Measurements from ENCODE around the gene RTTN. TPM values are rescaled to one million over a fixed set of nuclear protein-coding genes. Genes with fewer than 3 reads are reported as not detected.
A peak's percentile ranks its signal among the peaks of the same experiment; 100 is the strongest.

Gene RTTN
- total RNA-seq, 8 experiments from 2014 or later: 6.2 to 43.6 (median 13.7) TPM

DNA sequence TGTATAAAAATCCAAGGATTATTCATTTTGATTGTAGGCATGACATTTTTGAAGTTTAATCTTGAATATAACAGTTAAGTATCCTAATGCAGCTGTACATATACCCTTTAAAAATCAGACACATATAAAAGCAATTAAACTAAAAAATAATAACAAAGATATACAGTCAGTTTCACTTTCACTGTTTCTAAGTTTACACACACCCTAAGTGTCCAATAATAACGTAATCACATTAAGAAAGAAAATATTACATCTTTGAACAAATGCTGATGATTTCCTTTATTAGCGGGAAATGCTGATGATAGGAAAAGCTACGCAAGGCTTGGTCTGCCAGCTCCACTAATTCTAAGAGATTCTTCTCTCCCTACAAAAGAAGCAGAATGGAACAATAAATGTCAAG lies 38.8 kb downstream of the RTTN start:
- Histone ChIP-seq H3K4me3 (no peak overlapping the region), H3K27ac (no peak overlapping the region), H3K4me1 (replicated peaks in 1 of 2) (no peaks in the 10 kb centered on the region)
- no peak for ATAC-seq (replicated peaks in 6 of 8)
- in situ Hi-C loops (cut with MboI; ENCODE audit: low pct_unique_long_range_greater_than_20kb in 2 of 9, low sequenced_read_pairs in 9 of 9, unreplicated experiment in 9 of 9): no loop called here
- 83 to 100% (median 96%) methylated on average over 3 of the region's 3 CpGs; no CpG with 5 or more reads in 1 of the 10 experiments for WGBS, 10 experiments

- no peak for ATAC-seq (replicated peaks in 6 of 8)
- 92 to 100% (median 96%) methylated on average over 2 to 3 of the region's 3 CpGs; no CpG with 5 or more reads in 2 of the 10 experiments for WGBS, 10 experiments
- H3K27ac ChIP-seq: no peak overlapping the region
- H3K4me3 ChIP-seq: no peak overlapping the region
- in situ Hi-C loops (cut with MboI; ENCODE audit: low pct_unique_long_range_greater_than_20kb in 2 of 9, low sequenced_read_pairs in 9 of 9, unreplicated experiment in 9 of 9): no loop called here
- H3K4me1 ChIP-seq (replicated peaks in 1 of 2): no peaks in the 10 kb centered on the region
These were observed 39.6 kb downstream of the RTTN start for GRCh38 chr18:70165936-70166335.

GRCh38 chr18:70160073-70160678 lies 45.3 kb downstream of the RTTN start:
- in situ Hi-C loops (cut with MboI; ENCODE audit: low pct_unique_long_range_greater_than_20kb in 2 of 9, low sequenced_read_pairs in 9 of 9, unreplicated experiment in 9 of 9): no loop called here
- Histone ChIP-seq H3K4me1 (replicated peaks in 1 of 2) (no peaks in the 10 kb centered on the region), H3K27ac (no peak overlapping the region), H3K4me3 (no peak overlapping the region)
- peak in 2 of 8 experiments; percentile 62 to 66 for ATAC-seq (replicated peaks in 6 of 8)
- 0 to 100% (median 80%) methylated on average over 1 of the region's 1 CpG; no CpG with 5 or more reads in 1 of the 10 experiments for WGBS, 10 experiments

DNA sequence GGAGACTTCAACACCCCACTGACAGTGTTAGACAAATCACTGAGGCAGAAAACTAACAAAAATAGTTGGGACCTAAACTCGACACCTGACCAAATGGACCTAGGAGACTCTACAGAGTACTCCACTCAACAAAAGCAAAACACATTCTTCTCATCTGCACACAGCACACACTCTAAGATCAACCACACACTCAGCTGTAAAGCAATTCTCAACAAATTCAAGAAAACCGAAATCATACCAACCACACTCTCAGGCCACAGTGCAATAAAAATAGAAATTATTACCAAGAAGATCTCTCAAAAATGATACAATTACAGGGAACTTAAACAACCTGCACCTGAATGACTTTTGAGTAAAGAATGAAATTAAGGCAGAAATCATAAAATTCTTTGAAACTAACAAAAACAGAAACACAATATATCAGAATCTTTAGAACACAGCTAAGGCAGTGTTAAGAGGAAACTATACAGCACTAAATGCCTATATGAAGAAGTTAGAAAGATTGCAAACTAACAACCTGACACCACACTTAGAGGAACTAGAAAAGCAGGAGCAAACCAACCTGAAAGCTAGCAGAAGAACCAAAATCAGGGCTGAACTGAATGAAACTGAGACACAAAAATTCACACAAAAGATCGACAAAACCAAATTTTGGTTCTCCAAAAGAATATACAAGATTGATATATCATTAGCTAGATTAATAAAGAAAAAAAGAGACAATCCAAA lies 46.3 kb downstream of the RTTN start:
- in situ Hi-C loops (cut with MboI; ENCODE audit: low pct_unique_long_range_greater_than_20kb in 2 of 9, low sequenced_read_pairs in 9 of 9, unreplicated experiment in 9 of 9): no loop called here
- no peak for ATAC-seq (replicated peaks in 6 of 8)
- 84 to 100% (median 92%) methylated on average over 1 to 3 of the region's 3 CpGs for WGBS, 10 experiments
- Histone ChIP-seq H3K27ac (no peak overlapping the region), H3K4me1 (replicated peaks in 1 of 2) (no peaks in the 10 kb centered on the region), H3K4me3 (no peak overlapping the region)

GRCh38 chr18:70156886-70157285 lies 48.6 kb downstream of the RTTN start:
- no peaks in the 10 kb centered on the region for H3K4me1 ChIP-seq (replicated peaks in 1 of 2)
- 60 to 93% (median 87%) methylated on average over 2 to 5 of the region's 8 CpGs; no CpG with 5 or more reads in 7 of the 10 experiments for WGBS, 10 experiments
- in situ Hi-C loops (cut with MboI; ENCODE audit: low pct_unique_long_range_greater_than_20kb in 2 of 9, low sequenced_read_pairs in 9 of 9, unreplicated experiment in 9 of 9): no loop called here
- H3K27ac ChIP-seq: no peak overlapping the region
- no peak for ATAC-seq (replicated peaks in 6 of 8)
- no peak overlapping the region for H3K4me3 ChIP-seq

- in situ Hi-C loops (cut with MboI; ENCODE audit: low pct_unique_long_range_greater_than_20kb in 2 of 9, low sequenced_read_pairs in 9 of 9, unreplicated experiment in 9 of 9): no loop called here
- no peak for ATAC-seq (replicated peaks in 6 of 8)
- no peak overlapping the region for H3K4me3 ChIP-seq
- H3K27ac ChIP-seq: no peak overlapping the region
- H3K4me1 ChIP-seq (replicated peaks in 1 of 2): no peaks in the 10 kb centered on the region
- WGBS, 10 experiments: 20 to 100% (median 69%) methylated on average over 1 to 4 of the region's 4 CpGs
These were observed 50.8 kb downstream of the RTTN start for GRCh38 chr18:70154591-70155194.

DNA sequence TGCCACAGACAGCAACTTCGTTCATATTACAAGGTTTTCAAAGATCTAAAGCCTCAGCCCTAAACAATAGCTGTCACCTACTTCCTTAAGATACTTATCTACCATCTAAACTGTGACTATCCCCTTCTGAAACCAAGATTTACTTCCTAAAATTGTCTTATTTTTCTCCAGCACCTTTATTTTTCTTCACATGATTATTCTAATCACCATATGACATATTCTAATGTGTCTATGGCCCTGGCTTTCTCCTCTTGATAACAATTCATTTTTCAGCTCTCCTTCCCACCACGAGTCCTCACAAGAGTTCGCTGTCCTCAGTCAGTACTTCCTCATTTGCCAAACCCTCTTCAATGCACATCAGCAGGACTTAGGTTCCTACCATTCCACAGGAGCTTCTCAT lies 53.9 kb downstream of the RTTN start:
- H3K27ac ChIP-seq: no peak overlapping the region
- H3K4me3 ChIP-seq: no peak overlapping the region
- 86 to 100% (median 93%) methylated on average over 1 to 3 of the region's 3 CpGs; no CpG with 5 or more reads in 2 of the 10 experiments for WGBS, 10 experiments
- in situ Hi-C loops (cut with MboI; ENCODE audit: low pct_unique_long_range_greater_than_20kb in 2 of 9, low sequenced_read_pairs in 9 of 9, unreplicated experiment in 9 of 9): no loop called here
- H3K4me1 ChIP-seq (replicated peaks in 1 of 2): no peaks in the 10 kb centered on the region
- no peak for ATAC-seq (replicated peaks in 6 of 8)

- WGBS, 10 experiments: 82 to 100% (median 95%) methylated on average over 2 to 5 of the region's 5 CpGs
- in situ Hi-C loops (cut with MboI; ENCODE audit: low pct_unique_long_range_greater_than_20kb in 2 of 9, low sequenced_read_pairs in 9 of 9, unreplicated experiment in 9 of 9): no loop called here
- no peak overlapping the region for H3K27ac ChIP-seq
- ATAC-seq (replicated peaks in 6 of 8): no peak
- H3K4me3 ChIP-seq: no peak overlapping the region
- H3K4me1 ChIP-seq (replicated peaks in 1 of 2): peaks cover 0 to 7% of the 10 kb centered on the region in 2 donors
These were observed 55.7 kb downstream of the RTTN start for GRCh38 chr18:70149616-70150301.

DNA sequence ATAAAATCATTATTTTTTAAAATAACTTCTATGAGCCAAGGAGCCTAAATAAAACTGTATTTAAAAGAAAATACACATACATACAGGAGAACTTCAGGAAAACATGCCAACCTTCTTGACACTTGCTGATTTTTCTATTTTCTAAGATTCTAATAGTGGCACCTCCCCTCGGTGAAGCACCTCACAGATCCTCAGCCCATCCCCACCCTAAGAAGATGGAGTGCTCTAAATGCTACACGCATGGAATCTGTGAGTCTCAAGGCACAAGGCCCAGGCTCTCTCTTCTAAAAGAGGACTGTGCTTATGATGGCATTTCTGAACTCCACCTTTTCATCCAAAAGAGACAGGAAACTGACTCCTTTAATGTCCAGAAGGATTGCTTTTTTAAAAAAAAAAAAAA lies 56.3 kb downstream of the RTTN start:
- in situ Hi-C loops (cut with MboI; ENCODE audit: low pct_unique_long_range_greater_than_20kb in 2 of 9, low sequenced_read_pairs in 9 of 9, unreplicated experiment in 9 of 9): no loop called here
- no peak overlapping the region for H3K27ac ChIP-seq
- ATAC-seq (replicated peaks in 6 of 8): no peak
- H3K4me3 ChIP-seq: no peak overlapping the region
- H3K4me1 ChIP-seq (replicated peaks in 1 of 2): peaks cover 0 to 8% of the 10 kb centered on the region in 2 donors
- 43 to 100% (median 100%) methylated on average over 1 to 2 of the region's 2 CpGs; no CpG with 5 or more reads in 2 of the 10 experiments for WGBS, 10 experiments

GRCh38 chr18:70148039-70148938 lies 57.2 kb downstream of the RTTN start:
- peak in 1 of 8 experiments; percentile 93 for ATAC-seq (replicated peaks in 6 of 8)
- peaks cover 0 to 8% of the 10 kb centered on the region in 2 donors for H3K4me1 ChIP-seq (replicated peaks in 1 of 2)
- WGBS, 10 experiments: 70 to 100% (median 81%) methylated on average over 3 to 8 of the region's 8 CpGs
- no peak overlapping the region for H3K4me3 ChIP-seq
- H3K27ac ChIP-seq: no peak overlapping the region
- in situ Hi-C loops (cut with MboI; ENCODE audit: low pct_unique_long_range_greater_than_20kb in 2 of 9, low sequenced_read_pairs in 9 of 9, unreplicated experiment in 9 of 9): no loop called here

- H3K27ac ChIP-seq: no peak overlapping the region
- in situ Hi-C loops (cut with MboI; ENCODE audit: low pct_unique_long_range_greater_than_20kb in 2 of 9, low sequenced_read_pairs in 9 of 9, unreplicated experiment in 9 of 9): no loop called here
- peaks cover 0 to 8% of the 10 kb centered on the region in 2 donors for H3K4me1 ChIP-seq (replicated peaks in 1 of 2)
- no peak overlapping the region for H3K4me3 ChIP-seq
- ATAC-seq (replicated peaks in 6 of 8): no peak
- WGBS, 10 experiments: 88 to 100% (median 100%) methylated on average over 1 to 2 of the region's 2 CpGs
These were observed 59.3 kb downstream of the RTTN start for GRCh38 chr18:70146174-70146573.

DNA sequence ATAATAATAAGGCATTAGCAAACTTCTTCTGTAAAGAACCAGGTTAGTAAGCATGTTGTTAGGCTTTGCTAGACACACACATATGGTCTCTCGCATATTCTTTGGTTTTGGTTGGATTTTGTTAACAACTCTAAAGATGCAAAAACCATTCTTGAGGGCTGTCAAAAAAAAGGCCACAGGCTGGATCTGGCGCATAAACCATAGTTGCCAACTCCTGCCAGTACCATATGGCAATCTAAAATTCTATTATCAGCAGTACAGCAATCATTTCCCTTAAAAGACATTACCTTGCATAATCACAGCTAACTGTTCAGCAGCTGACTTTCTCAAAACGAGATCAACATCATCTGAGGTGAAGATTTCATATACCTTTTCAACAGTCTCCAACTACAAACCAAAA lies 63.5 kb downstream of the RTTN start:
- H3K27ac ChIP-seq: no peak overlapping the region
- no peak for ATAC-seq (replicated peaks in 6 of 8)
- WGBS, 10 experiments: 73 to 100% (median 87%) methylated on average over 1 to 3 of the region's 3 CpGs; no CpG with 5 or more reads in 3 of the 10 experiments
- in situ Hi-C loops (cut with MboI; ENCODE audit: low pct_unique_long_range_greater_than_20kb in 2 of 9, low sequenced_read_pairs in 9 of 9, unreplicated experiment in 9 of 9): no loop called here
- H3K4me3 ChIP-seq: no peak overlapping the region
- H3K4me1 ChIP-seq (replicated peaks in 1 of 2): peaks cover 0 to 8% of the 10 kb centered on the region in 2 donors
